SK-N-MC (cell line): ENCODE measurements around the gene DOCK9.

Experiments used
- EZH2 ChIP-seq: fragments of 200-600 bp; sonication (generic); IDR thresholded peaks from one replicate; pipeline ENCODE4 v1.6.1; 2017; ENCODE audit warnings: antibody characterized with exemption
- POLR2AphosphoS5 ChIP-seq: IDR thresholded peaks from 2 replicates; pipeline ENCODE4 v1.6.1; 2012; ENCODE audit warnings: mild to moderate bottlenecking, low read depth, low read length, borderline replicate concordance

DNA sequence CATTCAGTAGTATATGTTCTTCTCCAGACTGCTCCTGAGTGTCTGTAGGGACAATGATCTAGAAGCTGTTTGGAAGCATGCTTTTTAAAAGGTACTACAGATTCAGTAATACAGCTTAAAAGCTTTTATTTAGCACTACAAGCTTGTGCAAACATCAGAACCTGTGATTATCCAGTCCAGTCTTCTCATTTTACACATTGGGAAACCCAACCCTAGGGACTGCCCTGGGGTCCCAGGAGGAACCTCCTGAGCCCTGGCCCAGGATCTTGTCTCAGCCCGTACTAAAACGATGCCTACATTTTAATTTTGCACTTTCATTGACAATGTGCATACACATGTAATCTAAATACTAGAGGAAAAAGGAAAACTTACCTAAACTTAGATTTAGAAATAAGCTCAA, 12.5 kb downstream of the DOCK9 start:
- TF ChIP-seq POLR2AphosphoS5 = no peak
- no peak for TF ChIP-seq EZH2
